ENCODE results near the gene ZNF451.

Gene ZNF451

DNA sequence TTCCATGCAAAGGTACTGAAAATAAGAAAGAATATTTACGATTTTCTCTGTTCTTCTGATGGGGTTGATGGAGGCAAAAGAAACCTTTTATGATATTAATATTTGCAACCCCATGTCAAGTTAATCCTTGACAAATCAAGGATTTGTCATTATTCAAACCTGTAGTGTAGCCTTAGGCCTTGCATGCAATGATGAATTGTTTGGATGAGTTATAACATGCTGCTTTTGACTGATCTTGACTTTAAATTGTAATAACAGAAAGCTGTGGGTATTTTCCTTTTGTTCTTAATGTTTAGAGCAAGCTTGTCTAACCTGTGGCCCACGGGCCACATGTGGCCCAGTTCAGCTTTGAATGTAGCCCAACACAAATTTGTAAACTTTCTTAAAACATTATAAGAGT, 69.1 kb downstream of the ZNF451 start:
- Histone ChIP-seq H3K27ac (no peak overlapping the region), H2AFZ (no peak overlapping the region), H3K4me1 (no peaks in the 10 kb centered on the region), H3K27me3 (ENCODE audit: control insufficient read depth, insufficient read depth, low read length) (no peaks in the 10 kb centered on the region), H3K79me2 (no peaks in the 10 kb centered on the region), H3K4me3 (ENCODE audit: low read depth, low read length) (no peak overlapping the region), H3K9me3 (ENCODE audit: control insufficient read depth, low read length) (no peaks in the 10 kb centered on the region), H3K4me2 (ENCODE audit: low read length) (no peak overlapping the region), H3K9ac (no peak overlapping the region), H3K36me3 (ENCODE audit: control insufficient read depth, insufficient read depth, low read length) (no peaks in the 10 kb centered on the region)
- TF ChIP-seq, protein P1, sequence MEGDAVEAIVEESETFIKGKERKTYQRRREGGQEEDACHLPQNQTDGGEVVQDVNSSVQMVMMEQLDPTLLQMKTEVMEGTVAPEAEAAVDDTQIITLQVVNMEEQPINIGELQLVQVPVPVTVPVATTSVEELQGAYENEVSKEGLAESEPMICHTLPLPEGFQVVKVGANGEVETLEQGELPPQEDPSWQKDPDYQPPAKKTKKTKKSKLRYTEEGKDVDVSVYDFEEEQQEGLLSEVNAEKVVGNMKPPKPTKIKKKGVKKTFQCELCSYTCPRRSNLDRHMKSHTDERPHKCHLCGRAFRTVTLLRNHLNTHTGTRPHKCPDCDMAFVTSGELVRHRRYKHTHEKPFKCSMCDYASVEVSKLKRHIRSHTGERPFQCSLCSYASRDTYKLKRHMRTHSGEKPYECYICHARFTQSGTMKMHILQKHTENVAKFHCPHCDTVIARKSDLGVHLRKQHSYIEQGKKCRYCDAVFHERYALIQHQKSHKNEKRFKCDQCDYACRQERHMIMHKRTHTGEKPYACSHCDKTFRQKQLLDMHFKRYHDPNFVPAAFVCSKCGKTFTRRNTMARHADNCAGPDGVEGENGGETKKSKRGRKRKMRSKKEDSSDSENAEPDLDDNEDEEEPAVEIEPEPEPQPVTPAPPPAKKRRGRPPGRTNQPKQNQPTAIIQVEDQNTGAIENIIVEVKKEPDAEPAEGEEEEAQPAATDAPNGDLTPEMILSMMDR (IDR thresholded peaks at IDR 0.05), result no peak

DNA sequence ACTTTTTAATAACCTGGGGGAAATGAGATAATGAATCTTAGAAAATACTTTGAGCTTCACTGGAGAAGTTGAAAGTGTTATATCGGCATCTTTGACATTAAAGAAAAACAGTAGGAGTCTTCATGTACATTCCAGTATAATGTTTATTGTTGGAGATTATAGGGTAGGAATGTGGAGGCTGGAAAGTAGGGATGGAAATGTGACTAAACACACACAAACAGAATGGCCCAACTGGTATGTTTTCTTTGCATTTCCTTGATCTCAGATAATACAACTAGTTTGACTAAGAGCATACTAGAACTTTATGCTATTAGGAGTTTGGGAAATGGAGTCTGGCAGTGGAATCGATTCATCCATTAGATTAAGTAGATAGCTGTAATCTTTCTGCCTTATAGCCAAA, 72.0 kb downstream of the ZNF451 start:
- H3K9ac ChIP-seq, result no peak overlapping the region
- H3K4me3 ChIP-seq (ENCODE audit: low read depth, low read length), result no peak overlapping the region
- TF ChIP-seq, protein P1 (IDR thresholded peaks at IDR 0.05), result no peak
- H3K36me3 ChIP-seq (ENCODE audit: control insufficient read depth, insufficient read depth, low read length), result no peaks in the 10 kb centered on the region
- no peak overlapping the region for H3K27ac ChIP-seq
- no peak overlapping the region for H2AFZ ChIP-seq
- H3K27me3 ChIP-seq (ENCODE audit: control insufficient read depth, insufficient read depth, low read length), result no peaks in the 10 kb centered on the region
- no peaks in the 10 kb centered on the region for H3K4me1 ChIP-seq
- H3K79me2 ChIP-seq, result no peaks in the 10 kb centered on the region
- H3K9me3 ChIP-seq (ENCODE audit: control insufficient read depth, low read length), result no peaks in the 10 kb centered on the region
- H3K4me2 ChIP-seq (ENCODE audit: low read length), result no peak overlapping the region

DNA sequence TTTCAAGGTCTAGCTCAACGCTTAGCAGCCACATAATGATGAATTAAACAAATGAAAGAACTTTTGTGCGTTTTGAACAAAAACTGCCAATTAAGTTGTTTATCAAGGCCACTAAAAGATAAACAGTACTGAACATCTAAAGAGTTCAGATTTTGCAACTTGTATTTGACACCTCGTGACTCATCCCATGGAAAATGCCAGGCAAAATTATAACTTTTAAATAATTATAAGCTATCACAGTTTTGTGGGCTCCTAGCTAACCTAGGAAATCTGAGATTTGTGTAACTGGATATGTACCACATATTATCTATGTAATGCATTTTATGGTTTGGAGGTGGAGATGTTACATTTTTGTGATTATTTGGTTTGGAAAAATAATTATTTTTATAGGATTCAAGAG, 72.5 kb downstream of the ZNF451 start:
- H3K79me2 ChIP-seq, result no peaks in the 10 kb centered on the region
- TF ChIP-seq, protein P1 (IDR thresholded peaks at IDR 0.05), result no peak
- no peak overlapping the region for H3K4me3 ChIP-seq (ENCODE audit: low read depth, low read length)
- H3K36me3 ChIP-seq (ENCODE audit: control insufficient read depth, insufficient read depth, low read length), result no peaks in the 10 kb centered on the region
- no peaks in the 10 kb centered on the region for H3K4me1 ChIP-seq
- H3K27ac ChIP-seq, result no peak overlapping the region
- no peaks in the 10 kb centered on the region for H3K9me3 ChIP-seq (ENCODE audit: control insufficient read depth, low read length)
- no peaks in the 10 kb centered on the region for H3K27me3 ChIP-seq (ENCODE audit: control insufficient read depth, insufficient read depth, low read length)
- no peak overlapping the region for H3K4me2 ChIP-seq (ENCODE audit: low read length)
- no peak overlapping the region for H2AFZ ChIP-seq
- no peak overlapping the region for H3K9ac ChIP-seq

DNA sequence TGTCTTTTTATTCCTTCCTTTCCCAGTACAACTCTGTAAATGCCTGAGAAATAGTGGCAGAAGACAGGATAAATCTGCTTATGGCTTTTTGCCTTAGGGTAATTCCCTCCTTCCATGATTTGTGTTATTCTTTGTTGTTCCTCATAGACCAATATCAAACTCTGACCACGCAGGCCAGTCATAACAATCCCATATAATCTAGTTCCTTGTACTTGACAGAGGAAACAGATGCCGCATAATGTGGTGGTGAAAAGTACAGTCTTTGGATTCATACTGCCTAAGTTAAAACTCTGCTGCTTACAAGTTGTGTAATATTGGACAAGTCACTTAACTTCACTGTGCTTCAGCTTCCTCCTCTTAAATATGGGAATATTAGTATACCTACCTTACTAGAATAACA, 74.0 kb downstream of the ZNF451 start:
- no peak overlapping the region for H3K4me2 ChIP-seq (ENCODE audit: low read length)
- no peaks in the 10 kb centered on the region for H3K4me1 ChIP-seq
- H3K79me2 ChIP-seq, result no peaks in the 10 kb centered on the region
- H3K4me3 ChIP-seq (ENCODE audit: low read depth, low read length), result no peak overlapping the region
- H3K27ac ChIP-seq, result no peak overlapping the region
- H3K27me3 ChIP-seq (ENCODE audit: control insufficient read depth, insufficient read depth, low read length), result no peaks in the 10 kb centered on the region
- no peaks in the 10 kb centered on the region for H3K36me3 ChIP-seq (ENCODE audit: control insufficient read depth, insufficient read depth, low read length)
- H3K9me3 ChIP-seq (ENCODE audit: control insufficient read depth, low read length), result no peaks in the 10 kb centered on the region
- H2AFZ ChIP-seq, result no peak overlapping the region
- no peak overlapping the region for H3K9ac ChIP-seq
- TF ChIP-seq, protein P1 (IDR thresholded peaks at IDR 0.05), result no peak

DNA sequence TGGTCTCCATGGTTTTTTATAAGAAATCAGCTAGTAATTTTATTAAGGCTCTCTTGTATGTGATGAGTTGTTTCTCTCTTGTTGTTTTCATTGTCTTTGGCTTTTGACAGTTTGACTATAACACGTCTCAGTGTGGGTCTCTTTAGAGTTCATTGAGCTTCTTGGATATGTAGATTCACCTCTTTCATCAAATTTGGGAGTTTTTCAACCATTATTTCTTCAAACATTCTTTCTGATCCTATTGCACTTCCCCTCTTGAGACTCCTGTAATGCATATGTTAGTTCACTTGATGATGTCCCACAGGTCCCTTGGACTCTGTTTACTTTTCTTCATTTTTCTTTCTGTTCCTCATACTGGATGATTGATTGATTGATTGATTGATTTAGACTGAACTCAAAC, 75.1 kb downstream of the ZNF451 start:
- no peak overlapping the region for H3K4me2 ChIP-seq (ENCODE audit: low read length)
- H3K27ac ChIP-seq, result no peak overlapping the region
- no peaks in the 10 kb centered on the region for H3K9me3 ChIP-seq (ENCODE audit: control insufficient read depth, low read length)
- no peaks in the 10 kb centered on the region for H3K79me2 ChIP-seq
- no peaks in the 10 kb centered on the region for H3K36me3 ChIP-seq (ENCODE audit: control insufficient read depth, insufficient read depth, low read length)
- TF ChIP-seq, protein P1 (IDR thresholded peaks at IDR 0.05), result no peak
- no peak overlapping the region for H3K4me3 ChIP-seq (ENCODE audit: low read depth, low read length)
- H2AFZ ChIP-seq, result no peak overlapping the region
- H3K27me3 ChIP-seq (ENCODE audit: control insufficient read depth, insufficient read depth, low read length), result no peaks in the 10 kb centered on the region
- no peak overlapping the region for H3K9ac ChIP-seq
- no peaks in the 10 kb centered on the region for H3K4me1 ChIP-seq

Data from parathyroid adenoma (tissue), 2 donors.